ENCODE measurements around the gene APC2.
"Not testable (repeated sequence)": the region's sequence is repeated elsewhere in the genome, so short reads cannot be mapped to it uniquely, and the experiment has no call there.

APC2 gene

GRCh38 chr19:1474765-1475351, 24.9 kb downstream of the APC2 start:
- peaks cover 22% of the 10 kb centered on the region for H3K4me1 ChIP-seq (ENCODE audit: low read depth, poor library complexity, severe bottlenecking)
- no peak overlapping the region for H3K27ac ChIP-seq
- no peak overlapping the region for H3K4me2 ChIP-seq
- no peak for TF ChIP-seq CTCF (conservative IDR thresholded peaks at IDR 0.05; ENCODE audit: low read depth, low read length)
- H2AFZ ChIP-seq (ENCODE audit: low read depth), result no peak overlapping the region
- H4K20me1 ChIP-seq (ENCODE audit: insufficient read depth), result no peaks in the 10 kb centered on the region
- H3K4me3 ChIP-seq (IDR thresholded peaks at IDR 0.05; ENCODE audit: insufficient read depth, low read depth, low read length), result no peak overlapping the region
- H3K27me3 ChIP-seq (ENCODE audit: insufficient read depth, low read depth), result peaks cover 16% of the 10 kb centered on the region
- H3K36me3 ChIP-seq (ENCODE audit: insufficient read depth), result no peaks in the 10 kb centered on the region; the same call in 1 of the 2 replicates
- no peak overlapping the region for H3K9ac ChIP-seq
- H3K79me2 ChIP-seq (ENCODE audit: insufficient read depth, low read depth), result peaks cover 9% of the 10 kb centered on the region

GRCh38 chr19:1475751-1476437, 26.0 kb downstream of the APC2 start:
- H3K4me1 ChIP-seq (ENCODE audit: low read depth, poor library complexity, severe bottlenecking), result peaks cover 19% of the 10 kb centered on the region
- TF ChIP-seq CTCF (conservative IDR thresholded peaks at IDR 0.05; ENCODE audit: low read depth, low read length), result no peak
- H2AFZ ChIP-seq (ENCODE audit: low read depth), result no peak overlapping the region
- no peak overlapping the region for H3K9ac ChIP-seq
- no peaks in the 10 kb centered on the region; the same call in 1 of the 2 replicates for H3K36me3 ChIP-seq (ENCODE audit: insufficient read depth)
- peaks cover 24% of the 10 kb centered on the region for H3K27me3 ChIP-seq (ENCODE audit: insufficient read depth, low read depth)
- no peak overlapping the region for H3K4me3 ChIP-seq (IDR thresholded peaks at IDR 0.05; ENCODE audit: insufficient read depth, low read depth, low read length)
- no peak overlapping the region for H3K4me2 ChIP-seq
- no peaks in the 10 kb centered on the region for H4K20me1 ChIP-seq (ENCODE audit: insufficient read depth)
- peaks cover 9% of the 10 kb centered on the region for H3K79me2 ChIP-seq (ENCODE audit: insufficient read depth, low read depth)
- no peak overlapping the region for H3K27ac ChIP-seq

GRCh38 chr19:1477056-1477455, 27.1 kb downstream of the APC2 start:
- not testable (repeated sequence) for H4K20me1 ChIP-seq (ENCODE audit: insufficient read depth)

GRCh38 chr19:1478934-1479707, 29.2 kb downstream of the APC2 start, which contains the start of gene C19orf25:
TSS of gene C19orf25 (minus strand) at chr19:1479215. CDS start at chr19:1478903, 312 bp downstream.
- TF ChIP-seq CTCF (conservative IDR thresholded peaks at IDR 0.05; ENCODE audit: low read depth, low read length), result no peak
- H2AFZ ChIP-seq (ENCODE audit: low read depth), result peak within 1 kb of the TSS; percentile 92

More at GRCh38 chr19:1477056-1477455, 27.1 kb downstream of the APC2 start:
- H3K36me3 ChIP-seq (ENCODE audit: insufficient read depth); H3K9ac ChIP-seq; H3K4me2 ChIP-seq; H3K79me2 ChIP-seq (ENCODE audit: insufficient read depth, low read depth); H2AFZ ChIP-seq (ENCODE audit: low read depth); H3K27ac ChIP-seq; H3K4me3 ChIP-seq (IDR thresholded peaks at IDR 0.05; ENCODE audit: insufficient read depth, low read depth, low read length): not testable (repeated sequence)
- peaks cover 13% of the 10 kb centered on the region for H3K4me1 ChIP-seq (ENCODE audit: low read depth, poor library complexity, severe bottlenecking)
- peaks cover 22% of the 10 kb centered on the region for H3K27me3 ChIP-seq (ENCODE audit: insufficient read depth, low read depth)

More at GRCh38 chr19:1478934-1479707, 29.2 kb downstream of the APC2 start, which contains the start of gene C19orf25:
- H3K36me3 ChIP-seq (ENCODE audit: insufficient read depth), result no peaks in the 10 kb centered on the region; the same call in 1 of the 2 replicates
- H3K27ac ChIP-seq, result no peak within 1 kb of the TSS
- peak within 1 kb of the TSS; percentile 96 for H3K4me2 ChIP-seq
- H3K4me3 ChIP-seq (IDR thresholded peaks at IDR 0.05; ENCODE audit: insufficient read depth, low read depth, low read length), result no peak within 1 kb of the TSS
- peaks cover 20% of the 10 kb centered on the region for H3K27me3 ChIP-seq (ENCODE audit: insufficient read depth, low read depth)
- peaks cover 9% of the 10 kb centered on the region for H3K79me2 ChIP-seq (ENCODE audit: insufficient read depth, low read depth)
- peaks cover 13% of the 10 kb centered on the region for H3K4me1 ChIP-seq (ENCODE audit: low read depth, poor library complexity, severe bottlenecking)
- no peaks in the 10 kb centered on the region for H4K20me1 ChIP-seq (ENCODE audit: insufficient read depth)
- peak within 1 kb of the TSS; percentile 42; the same call in 1 of the 2 replicates for H3K9ac ChIP-seq
